ENCODE measurements around the gene ADGRL4.

Gene ADGRL4

DNA sequence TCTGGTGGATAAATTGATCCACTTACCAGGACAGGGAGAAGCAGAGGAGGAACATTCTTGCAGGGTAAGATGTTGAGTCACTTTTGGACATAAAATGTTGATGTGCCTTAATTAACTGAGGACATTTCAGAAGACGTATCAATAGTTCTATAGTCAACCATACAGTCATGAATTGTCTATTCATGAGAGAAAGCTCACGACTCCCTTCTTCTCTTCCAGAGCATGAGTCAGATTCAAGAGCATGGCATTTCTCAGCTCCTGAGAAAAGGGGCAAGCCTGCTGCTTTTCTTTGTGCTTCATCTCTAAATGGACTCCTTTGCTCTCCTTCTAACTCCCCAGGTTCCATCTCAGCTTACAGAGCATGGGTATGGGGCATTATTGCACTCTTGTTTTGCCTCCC, 55.7 kb downstream of the ADGRL4 start:
- no peak for TF ChIP-seq POLR2A (IDR thresholded peaks at IDR 0.05; ENCODE audit: low read depth, low read length)
- TF ChIP-seq PAX5 (IDR thresholded peaks at IDR 0.05; ENCODE audit: insufficient read depth, low read length, severe bottlenecking): no peak
- no peak for TF ChIP-seq POLR2AphosphoS5 (IDR thresholded peaks at IDR 0.05; ENCODE audit: low read depth, low read length)
- TF ChIP-seq TAF1 (IDR thresholded peaks at IDR 0.05; ENCODE audit: low read depth, low read length): no peak
- TF ChIP-seq SPI1 (IDR thresholded peaks at IDR 0.05; ENCODE audit: low read depth, low read length): no peak
- TF ChIP-seq POU2F2 (IDR thresholded peaks at IDR 0.05; ENCODE audit: low read depth, low read length): no peak
- FAIRE-seq: no peak

DNA sequence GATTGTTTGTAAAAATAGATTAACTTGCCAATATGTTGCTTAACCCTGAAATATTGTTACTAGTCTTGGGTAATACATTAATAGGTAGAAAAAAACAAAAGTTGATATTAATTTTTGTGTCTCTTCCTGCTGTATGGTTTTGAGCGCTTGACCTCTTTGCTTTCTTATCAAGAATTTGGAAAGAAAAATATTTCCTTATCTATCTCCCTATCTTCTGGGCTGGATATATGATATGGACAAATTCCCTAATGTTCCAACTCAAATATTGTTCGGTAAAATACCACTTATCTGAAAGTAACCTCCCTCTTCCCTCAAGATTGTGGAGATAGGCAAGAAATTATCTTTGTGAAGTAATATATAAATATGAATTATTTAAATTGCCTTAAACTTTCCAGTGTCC, 57.3 kb downstream of the ADGRL4 start:
- no peak for FAIRE-seq

More for the DNA sequence above, 55.7 kb downstream of the ADGRL4 start:
- DNase-seq (ENCODE audit: insufficient read length, low spot score): no peak

GRCh38 chr1:78919150-78919549, 87.4 kb downstream of the ADGRL4 start:
- DNase-seq (ENCODE audit: insufficient read length, low spot score) (no peak), FAIRE-seq (no peak)
- TF ChIP-seq POU2F2 (IDR thresholded peaks at IDR 0.05; ENCODE audit: low read depth, low read length) (no peak), PAX5 (IDR thresholded peaks at IDR 0.05; ENCODE audit: insufficient read depth, low read length, severe bottlenecking) (no peak), TAF1 (IDR thresholded peaks at IDR 0.05; ENCODE audit: low read depth, low read length) (no peak), POLR2AphosphoS5 (IDR thresholded peaks at IDR 0.05; ENCODE audit: low read depth, low read length) (no peak), SPI1 (IDR thresholded peaks at IDR 0.05; ENCODE audit: low read depth, low read length) (no peak), POLR2A (IDR thresholded peaks at IDR 0.05; ENCODE audit: low read depth, low read length) (no peak)

More for the DNA sequence above, 57.3 kb downstream of the ADGRL4 start:
- TF ChIP-seq TAF1 (IDR thresholded peaks at IDR 0.05; ENCODE audit: low read depth, low read length) (no peak), SPI1 (IDR thresholded peaks at IDR 0.05; ENCODE audit: low read depth, low read length) (no peak), POLR2A (IDR thresholded peaks at IDR 0.05; ENCODE audit: low read depth, low read length) (no peak), POLR2AphosphoS5 (IDR thresholded peaks at IDR 0.05; ENCODE audit: low read depth, low read length) (no peak)
- no peak for DNase-seq (ENCODE audit: insufficient read length, low spot score)

DNA sequence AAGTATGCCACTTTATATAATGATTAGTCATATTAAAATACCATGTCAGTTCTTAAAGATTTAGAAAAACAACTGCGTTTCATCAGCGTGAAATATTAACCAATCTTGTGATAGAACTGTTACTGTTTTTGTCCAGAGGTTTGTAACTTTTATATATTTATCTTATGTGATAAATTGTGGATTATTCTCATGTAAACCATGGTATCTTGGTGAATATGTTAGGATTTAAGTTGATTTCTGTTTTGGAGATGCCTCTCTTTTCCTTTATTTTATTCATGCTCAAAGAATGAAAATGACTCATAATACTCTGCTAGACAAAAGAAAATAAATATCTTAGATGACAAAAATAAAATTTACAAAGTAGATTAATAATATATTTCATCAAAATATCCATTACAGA, 88.4 kb downstream of the ADGRL4 start:
- FAIRE-seq (no peak), DNase-seq (ENCODE audit: insufficient read length, low spot score) (no peak)
- TF ChIP-seq SPI1 (IDR thresholded peaks at IDR 0.05; ENCODE audit: low read depth, low read length) (no peak), TAF1 (IDR thresholded peaks at IDR 0.05; ENCODE audit: low read depth, low read length) (no peak), POU2F2 (IDR thresholded peaks at IDR 0.05; ENCODE audit: low read depth, low read length) (no peak), POLR2AphosphoS5 (IDR thresholded peaks at IDR 0.05; ENCODE audit: low read depth, low read length) (no peak), POLR2A (IDR thresholded peaks at IDR 0.05; ENCODE audit: low read depth, low read length) (no peak), PAX5 (IDR thresholded peaks at IDR 0.05; ENCODE audit: insufficient read depth, low read length, severe bottlenecking) (no peak)

- no peak for FAIRE-seq
- DNase-seq (ENCODE audit: insufficient read length, low spot score): no peak
- TF ChIP-seq TAF1 (IDR thresholded peaks at IDR 0.05; ENCODE audit: low read depth, low read length): no peak
- TF ChIP-seq PAX5 (IDR thresholded peaks at IDR 0.05; ENCODE audit: insufficient read depth, low read length, severe bottlenecking): no peak
- no peak for TF ChIP-seq POU2F2 (IDR thresholded peaks at IDR 0.05; ENCODE audit: low read depth, low read length)
- no peak for TF ChIP-seq POLR2AphosphoS5 (IDR thresholded peaks at IDR 0.05; ENCODE audit: low read depth, low read length)
- no peak for TF ChIP-seq SPI1 (IDR thresholded peaks at IDR 0.05; ENCODE audit: low read depth, low read length)
- no peak for TF ChIP-seq POLR2A (IDR thresholded peaks at IDR 0.05; ENCODE audit: low read depth, low read length)
These were observed 89.5 kb downstream of the ADGRL4 start for GRCh38 chr1:78916986-78917385.

DNA sequence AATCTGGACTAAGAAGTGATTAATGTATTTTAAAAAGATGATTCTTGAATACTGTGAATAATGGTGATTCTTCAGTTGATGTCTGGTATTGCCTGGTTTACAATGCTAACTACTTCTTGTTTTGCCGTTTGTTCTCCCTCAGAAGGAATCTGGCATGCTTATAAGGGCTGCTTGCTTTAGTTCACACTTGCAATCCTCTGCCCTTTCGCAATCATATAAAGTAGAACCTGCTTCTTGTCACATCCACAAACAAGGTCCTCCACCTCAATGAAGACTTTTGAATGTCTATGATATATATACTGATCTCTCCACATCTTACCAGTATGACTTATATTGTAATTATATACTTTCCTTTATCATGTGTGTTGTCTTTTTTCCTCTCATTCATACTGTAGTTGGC, 92.6 kb downstream of the ADGRL4 start:
- DNase-seq (ENCODE audit: insufficient read length, low spot score) (no peak), FAIRE-seq (no peak)
- TF ChIP-seq POLR2A (IDR thresholded peaks at IDR 0.05; ENCODE audit: low read depth, low read length) (no peak), TAF1 (IDR thresholded peaks at IDR 0.05; ENCODE audit: low read depth, low read length) (no peak), PAX5 (IDR thresholded peaks at IDR 0.05; ENCODE audit: insufficient read depth, low read length, severe bottlenecking) (no peak)

DNA sequence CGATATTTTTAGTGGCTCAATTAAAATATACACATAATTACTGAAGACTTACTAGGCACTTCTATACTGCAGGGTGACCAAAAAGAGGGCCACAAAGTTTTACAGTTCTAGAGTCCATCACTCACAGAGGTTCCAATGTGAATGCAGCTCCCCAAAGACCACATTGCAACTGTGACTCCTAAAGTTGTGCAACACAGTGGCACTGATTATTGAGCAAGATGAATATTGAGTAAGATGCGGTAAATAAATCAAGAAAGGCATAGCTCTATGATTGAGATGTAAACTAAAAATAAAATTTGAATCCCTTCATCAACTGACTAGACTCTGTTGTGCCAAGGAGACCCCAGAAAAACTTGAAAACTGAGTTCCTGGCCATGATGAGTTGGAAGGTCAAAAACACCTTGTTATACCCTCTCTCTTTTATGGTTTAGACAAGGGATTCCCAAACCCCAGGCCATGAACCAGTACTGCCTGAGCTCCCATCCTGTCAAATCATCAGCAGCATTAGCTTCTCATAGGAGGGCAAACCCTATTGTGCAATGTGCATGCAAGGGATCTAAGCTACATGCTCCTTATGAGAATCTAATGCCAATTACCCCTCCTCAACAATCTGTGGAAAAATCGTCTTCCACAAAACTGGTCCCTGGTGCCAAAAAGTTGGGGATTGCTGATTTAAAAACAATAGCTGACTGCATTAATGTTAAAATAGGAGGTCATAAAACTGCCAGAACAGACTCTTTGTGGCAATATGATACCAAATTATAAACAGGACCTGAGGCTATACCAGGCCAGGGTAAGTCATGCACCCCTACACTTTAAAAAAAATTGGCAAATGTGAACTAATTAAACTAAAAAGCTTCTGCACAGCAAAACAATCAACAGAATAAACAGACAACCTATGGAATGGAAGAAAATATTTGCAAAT, 94.3 kb downstream of the ADGRL4 start:
- DNase-seq (ENCODE audit: insufficient read length, low spot score): no peak
- TF ChIP-seq SPI1 (IDR thresholded peaks at IDR 0.05; ENCODE audit: low read depth, low read length): no peak
- TF ChIP-seq PAX5 (IDR thresholded peaks at IDR 0.05; ENCODE audit: insufficient read depth, low read length, severe bottlenecking): no peak
- no peak for TF ChIP-seq TAF1 (IDR thresholded peaks at IDR 0.05; ENCODE audit: low read depth, low read length)
- TF ChIP-seq POU2F2 (IDR thresholded peaks at IDR 0.05; ENCODE audit: low read depth, low read length): no peak
- no peak for TF ChIP-seq POLR2AphosphoS5 (IDR thresholded peaks at IDR 0.05; ENCODE audit: low read depth, low read length)
- no peak for TF ChIP-seq POLR2A (IDR thresholded peaks at IDR 0.05; ENCODE audit: low read depth, low read length)
- FAIRE-seq: no peak

DNA sequence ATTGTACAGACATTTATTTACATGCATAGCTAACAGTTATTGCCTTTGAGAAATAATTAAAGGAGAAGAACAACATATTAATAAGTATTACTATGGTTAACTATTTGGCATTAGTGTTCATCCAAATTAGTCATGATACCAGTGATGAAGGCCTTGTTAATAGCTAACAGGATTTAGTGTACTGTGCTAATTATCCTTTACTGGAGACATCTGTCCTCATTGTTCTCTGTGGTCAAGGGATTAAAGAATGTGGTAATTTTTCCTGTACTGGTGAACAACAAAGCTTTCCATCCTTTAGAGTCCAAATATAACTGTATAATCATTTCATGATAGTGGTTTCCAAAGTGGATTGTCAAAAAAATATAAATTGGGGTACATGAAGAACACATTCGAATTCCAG, 103.9 kb downstream of the ADGRL4 start:
- FAIRE-seq (no peak), DNase-seq (ENCODE audit: insufficient read length, low spot score) (no peak)
- no peak for TF ChIP-seq POU2F2 (IDR thresholded peaks at IDR 0.05; ENCODE audit: low read depth, low read length)
- no peak for TF ChIP-seq POLR2A (IDR thresholded peaks at IDR 0.05; ENCODE audit: low read depth, low read length)
- no peak for TF ChIP-seq TAF1 (IDR thresholded peaks at IDR 0.05; ENCODE audit: low read depth, low read length)
- no peak for TF ChIP-seq PAX5 (IDR thresholded peaks at IDR 0.05; ENCODE audit: insufficient read depth, low read length, severe bottlenecking)

DNA sequence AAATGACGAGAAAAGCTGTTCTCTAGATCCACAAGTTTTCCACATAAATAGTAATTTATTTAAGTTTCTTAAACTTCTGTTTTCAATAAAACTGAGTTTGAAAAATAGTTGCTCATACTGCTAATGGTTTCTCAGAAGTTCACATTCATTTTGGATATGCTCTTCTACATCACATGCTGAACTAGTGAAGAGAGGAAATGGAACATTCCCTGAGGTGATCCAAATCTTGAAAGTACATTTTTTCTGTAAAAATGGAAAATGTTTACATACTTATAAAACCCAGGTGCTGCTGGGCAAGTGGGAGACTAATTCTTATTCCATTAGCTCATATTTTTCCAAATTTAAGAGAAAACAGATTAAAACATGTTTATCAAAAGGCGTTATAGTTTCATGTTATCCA, 111.7 kb downstream of the ADGRL4 start:
- DNase-seq (ENCODE audit: insufficient read length, low spot score) (no peak), FAIRE-seq (no peak)
- TF ChIP-seq TAF1 (IDR thresholded peaks at IDR 0.05; ENCODE audit: low read depth, low read length) (no peak), SPI1 (IDR thresholded peaks at IDR 0.05; ENCODE audit: low read depth, low read length) (no peak), POLR2A (IDR thresholded peaks at IDR 0.05; ENCODE audit: low read depth, low read length) (no peak)

DNA sequence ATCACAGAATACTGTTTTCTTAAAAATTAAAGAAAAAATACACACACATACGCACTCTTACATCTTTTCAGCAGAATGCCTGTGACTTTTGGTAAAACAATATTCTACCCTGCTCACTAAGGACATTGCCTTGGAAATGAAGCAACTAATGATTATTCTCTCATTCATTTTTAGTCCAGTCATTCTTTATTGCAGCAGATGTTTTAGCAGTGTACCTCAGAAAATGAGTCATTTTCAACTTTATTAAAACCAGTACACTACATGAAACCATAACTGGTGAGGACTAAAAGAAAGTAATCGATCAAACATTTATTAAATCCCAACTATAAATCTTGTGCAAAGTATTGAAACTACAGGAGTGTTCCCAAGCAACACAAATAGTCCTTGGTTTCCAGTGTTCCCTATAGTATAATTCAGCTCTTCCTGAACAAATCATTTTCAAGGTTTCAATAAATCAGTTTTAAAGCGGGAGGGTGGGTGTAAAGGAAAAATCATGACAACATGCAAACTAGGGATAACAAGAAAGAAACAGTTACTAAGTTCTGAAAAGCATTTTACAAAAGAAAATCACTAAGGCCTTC, 114.2 kb downstream of the ADGRL4 start:
- no peak for DNase-seq (ENCODE audit: insufficient read length, low spot score)
- no peak for FAIRE-seq
- TF ChIP-seq TAF1 (IDR thresholded peaks at IDR 0.05; ENCODE audit: low read depth, low read length) (no peak), SPI1 (IDR thresholded peaks at IDR 0.05; ENCODE audit: low read depth, low read length) (no peak), PAX5 (IDR thresholded peaks at IDR 0.05; ENCODE audit: insufficient read depth, low read length, severe bottlenecking) (no peak), POLR2A (IDR thresholded peaks at IDR 0.05; ENCODE audit: low read depth, low read length) (no peak), POLR2AphosphoS5 (IDR thresholded peaks at IDR 0.05; ENCODE audit: low read depth, low read length) (no peak), POU2F2 (IDR thresholded peaks at IDR 0.05; ENCODE audit: low read depth, low read length) (no peak)

Measured in GM12891 (cell line).